Measurements from ENCODE around the gene KNCN.

Gene KNCN

GRCh38 chr1:46551597-46552095, at the start of gene KNCN:
KNCN (minus strand) TSS chr1:46551647; CDS start chr1:46551215, 432 bp downstream.
- H3K4me3 ChIP-seq (ENCODE audit: control insufficient read depth, low read depth, low read length), result no peak within 1 kb of the TSS
- DNase-seq (ENCODE audit: low read depth), result no peak
- TF ChIP-seq CTCF (conservative IDR thresholded peaks at IDR 0.05; ENCODE audit: control insufficient read depth, insufficient read depth, low read depth, low read length), result no peak

GRCh38 chr1:46599059-46599970, 47.9 kb upstream of the KNCN start:
- DNase-seq (ENCODE audit: low read depth), result no peak
- no peak for TF ChIP-seq CTCF (conservative IDR thresholded peaks at IDR 0.05; ENCODE audit: control insufficient read depth, insufficient read depth, low read depth, low read length)

GRCh38 chr1:46596846-46597245, 45.4 kb upstream of the KNCN start:
- TF ChIP-seq CTCF (conservative IDR thresholded peaks at IDR 0.05; ENCODE audit: control insufficient read depth, insufficient read depth, low read depth, low read length), result no peak

More at GRCh38 chr1:46599059-46599970, 47.9 kb upstream of the KNCN start:
- H3K4me3 ChIP-seq (ENCODE audit: control insufficient read depth, low read depth, low read length), result no peak overlapping the region

GRCh38 chr1:46596036-46596435, 44.6 kb upstream of the KNCN start:
- DNase-seq (ENCODE audit: low read depth), result no peak
- no peak for TF ChIP-seq CTCF (conservative IDR thresholded peaks at IDR 0.05; ENCODE audit: control insufficient read depth, insufficient read depth, low read depth, low read length)
- no peak overlapping the region for H3K4me3 ChIP-seq (ENCODE audit: control insufficient read depth, low read depth, low read length)

More at GRCh38 chr1:46596846-46597245, 45.4 kb upstream of the KNCN start:
- no peak overlapping the region for H3K4me3 ChIP-seq (ENCODE audit: control insufficient read depth, low read depth, low read length)
- DNase-seq (ENCODE audit: low read depth), result no peak

- no peak for TF ChIP-seq CTCF (conservative IDR thresholded peaks at IDR 0.05; ENCODE audit: control insufficient read depth, insufficient read depth, low read depth, low read length)
- no peak overlapping the region for H3K4me3 ChIP-seq (ENCODE audit: control insufficient read depth, low read depth, low read length)
- DNase-seq (ENCODE audit: low read depth), result peak; percentile 30
Observed at GRCh38 chr1:46595127-46595526, 43.7 kb upstream of the KNCN start.

GRCh38 chr1:46594063-46594462, 42.6 kb upstream of the KNCN start:
- no peak overlapping the region for H3K4me3 ChIP-seq (ENCODE audit: control insufficient read depth, low read depth, low read length)
- DNase-seq (ENCODE audit: low read depth), result no peak
- no peak for TF ChIP-seq CTCF (conservative IDR thresholded peaks at IDR 0.05; ENCODE audit: control insufficient read depth, insufficient read depth, low read depth, low read length)

Data from fibroblast of mammary gland (primary cell).